ENCODE results near the gene CHST13. TPM values are rescaled to one million over a fixed set of nuclear protein-coding genes. Genes with fewer than 3 reads are reported as not detected.

Gene CHST13
- total RNA-seq, 1 experiment from 2014 or later, result 0.91 TPM

GRCh38 chr3:126548556-126549466, 24.9 kb downstream of the CHST13 start:
- CTCF ChIA-PET, result no interaction called here
- no peak for TF ChIP-seq SP1 (IDR thresholded peaks at IDR 0.05; ENCODE audit: low read depth)
- no peak for TF ChIP-seq ATF3 (IDR thresholded peaks at IDR 0.05)
- TF ChIP-seq SIN3A (IDR thresholded peaks at IDR 0.05; ENCODE audit: low read depth), result no peak
- TF ChIP-seq, protein P1, sequence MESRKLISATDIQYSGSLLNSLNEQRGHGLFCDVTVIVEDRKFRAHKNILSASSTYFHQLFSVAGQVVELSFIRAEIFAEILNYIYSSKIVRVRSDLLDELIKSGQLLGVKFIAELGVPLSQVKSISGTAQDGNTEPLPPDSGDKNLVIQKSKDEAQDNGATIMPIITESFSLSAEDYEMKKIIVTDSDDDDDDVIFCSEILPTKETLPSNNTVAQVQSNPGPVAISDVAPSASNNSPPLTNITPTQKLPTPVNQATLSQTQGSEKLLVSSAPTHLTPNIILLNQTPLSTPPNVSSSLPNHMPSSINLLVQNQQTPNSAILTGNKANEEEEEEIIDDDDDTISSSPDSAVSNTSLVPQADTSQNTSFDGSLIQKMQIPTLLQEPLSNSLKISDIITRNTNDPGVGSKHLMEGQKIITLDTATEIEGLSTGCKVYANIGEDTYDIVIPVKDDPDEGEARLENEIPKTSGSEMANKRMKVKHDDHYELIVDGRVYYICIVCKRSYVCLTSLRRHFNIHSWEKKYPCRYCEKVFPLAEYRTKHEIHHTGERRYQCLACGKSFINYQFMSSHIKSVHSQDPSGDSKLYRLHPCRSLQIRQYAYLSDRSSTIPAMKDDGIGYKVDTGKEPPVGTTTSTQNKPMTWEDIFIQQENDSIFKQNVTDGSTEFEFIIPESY (IDR thresholded peaks at IDR 0.05; ENCODE audit: extremely low read depth, insufficient replicate concordance, low read length), result no peak
- TF ChIP-seq POLR2A (IDR thresholded peaks at IDR 0.05; ENCODE audit: borderline replicate concordance, extremely low read depth, insufficient read depth, insufficient read length), result no peak
- TF ChIP-seq, protein P2, sequence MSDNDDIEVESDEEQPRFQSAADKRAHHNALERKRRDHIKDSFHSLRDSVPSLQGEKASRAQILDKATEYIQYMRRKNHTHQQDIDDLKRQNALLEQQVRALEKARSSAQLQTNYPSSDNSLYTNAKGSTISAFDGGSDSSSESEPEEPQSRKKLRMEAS (IDR thresholded peaks at IDR 0.05), result no peak
- no peak for TF ChIP-seq EZH2phosphoT487 (IDR thresholded peaks at IDR 0.05; ENCODE audit: borderline replicate concordance)
- no peak for TF ChIP-seq JUND (IDR thresholded peaks at IDR 0.05)
- no peak for TF ChIP-seq ZNF274 (IDR thresholded peaks at IDR 0.05; ENCODE audit: low read depth, low read length)
- TF ChIP-seq ZFX (IDR thresholded peaks at IDR 0.05), result no peak

More at GRCh38 chr3:126548556-126549466, 24.9 kb downstream of the CHST13 start:
- H3K9me2 ChIP-seq (ENCODE audit: insufficient read depth), result no peaks in the 10 kb centered on the region
- no peak overlapping the region for H3K4me2 ChIP-seq (ENCODE audit: low read length)
- DNase-seq (ENCODE audit: low read depth, low spot score) (no peak), ATAC-seq (no peak)
- no peaks in the 10 kb centered on the region for H3K36me3 ChIP-seq (ENCODE audit: control insufficient read depth in 1 of 2, insufficient read depth in 2 of 2, low read length in 2 of 2)
- no peak overlapping the region for H3K4me3 ChIP-seq (replicated peaks in 1 of 2; ENCODE audit: low read depth in 1 of 2, low read length in 2 of 2)
- no peaks in the 10 kb centered on the region for H3K79me2 ChIP-seq (ENCODE audit: insufficient read depth, low read length)
- H3K27ac ChIP-seq (ENCODE audit: low read depth, low read length), result no peak overlapping the region
- peaks cover 2% of the 10 kb centered on the region; the same call in 1 of the 2 replicates for H3K27me3 ChIP-seq (ENCODE audit: insufficient read depth, low read length)
- no peaks in the 10 kb centered on the region for H4K20me1 ChIP-seq (ENCODE audit: insufficient read depth)
- H3K9me3 ChIP-seq (ENCODE audit: control insufficient read depth in 1 of 2, insufficient read depth in 1 of 2, low read depth in 1 of 2, low read length in 2 of 2), result no peaks in the 10 kb centered on the region
- RAD21 ChIA-PET (ENCODE audit: low non-redundant PET in 1 of 2, low total read pairs in 2 of 2, uncharacterized antibody in 2 of 2, unreplicated experiment in 2 of 2), result interaction anchor here in 1 of 2 experiments (0.6 kb wide), 1 partner anchor 21 kb away, joined by 5 read pairs; no protein-coding TSS in a partner anchor
- H3K4me1 ChIP-seq (ENCODE audit: control insufficient read depth in 1 of 2, insufficient read depth in 2 of 2, low read length in 2 of 2), result peaks cover 0 to 6% of the 10 kb centered on the region in 2 experiments; a peak in 1 of 4 replicates
- no TSS peak for BruUV-seq (replicated peaks)
- POLR2A ChIA-PET, result no interaction called here
- H3K9ac ChIP-seq (ENCODE audit: low read length), result no peak overlapping the region
- no peak overlapping the region for H2AFZ ChIP-seq (ENCODE audit: low read depth, low read length, poor library complexity, severe bottlenecking)
- intact Hi-C loops (cut with micrococcal nuclease), result no loop called here

All from HCT116 (cell line).